ENCODE measurements around the gene SDCBP2. TPM values are rescaled to one million over a fixed set of nuclear protein-coding genes. Genes with fewer than 3 reads are reported as not detected.

SDCBP2 gene
- polyA plus RNA-seq, 2 of the 4 experiments (the other 2 are of a cell fraction): 0.35 to 0.58 TPM

- FAIRE-seq: no peak
- TF ChIP-seq BCL3 (IDR thresholded peaks at IDR 0.05) (no peak), ZSCAN20 (CRISPR knock-in tag; IDR thresholded peaks at IDR 0.05) (no peak), USF2 (IDR thresholded peaks at IDR 0.05) (no peak), NFE2L2 (conservative IDR thresholded peaks at IDR 0.05; ENCODE audit: low read length) (no peak), FOSB (CRISPR knock-in tag; IDR thresholded peaks at IDR 0.05) (no peak), RFX5 (IDR thresholded peaks at IDR 0.05) (no peak), HEYL (CRISPR knock-in tag; IDR thresholded peaks at IDR 0.05) (no peak), PBX3 (IDR thresholded peaks at IDR 0.05) (no peak), ZC3H11A (IDR thresholded peaks at IDR 0.05) (no peak), ELK1 (IDR thresholded peaks at IDR 0.05; ENCODE audit: low read depth, low read length) (no peak), SREBF2 (IDR thresholded peaks at IDR 0.05) (no peak), EHF (CRISPR knock-in tag; IDR thresholded peaks at IDR 0.05) (no peak), EHMT2 (IDR thresholded peaks at IDR 0.05; ENCODE audit: low read depth) (no peak)
- Histone ChIP-seq H3K27ac (no peak overlapping the region), H3K9me3 (no peaks in the 10 kb centered on the region), H3K4me2 (no peak overlapping the region), H3K4me3 (no peak overlapping the region), H3K4me1 (no peaks in the 10 kb centered on the region)
- CTCF ChIA-PET: interaction anchor here (0.6 to 1.5 kb wide), 7 partner anchors 9 to 229 kb away, joined by 3 to 7 read pairs (median 3); partner anchors contain the start of gene SNPH
- no peak for ATAC-seq
- POLR2A ChIA-PET: no interaction called here
- 73% methylated on average over 14 of the region's 14 CpGs for WGBS (ENCODE audit: missing lambda C conversion rate)
- no peak for DNase-seq (ENCODE audit: low read depth in 1 of 2, low spot score in 1 of 2)
These were observed 54.2 kb downstream of the SDCBP2 start for GRCh38 chr20:1274485-1275311.

- no peak for ATAC-seq
- Histone ChIP-seq H3K9me3 (no peaks in the 10 kb centered on the region), H3K4me2 (no peak overlapping the region), H3K4me3 (no peak overlapping the region), H3K27ac (no peak overlapping the region), H3K4me1 (no peaks in the 10 kb centered on the region)
- CTCF ChIA-PET: interaction anchor here (1.0 to 1.7 kb wide), 5 partner anchors 7 to 230 kb away, joined by 3 to 4 read pairs (median 3); partner anchors contain the start of gene SNPH
- TF ChIP-seq TP53 (CRISPR knock-in tag; IDR thresholded peaks at IDR 0.05): no peak
- no peak for TF ChIP-seq POLR2A (IDR thresholded peaks at IDR 0.05; ENCODE audit: low read length)
- TF ChIP-seq CTCF (IDR thresholded peaks at IDR 0.05): no peak
- TF ChIP-seq NFE2L2 (conservative IDR thresholded peaks at IDR 0.05; ENCODE audit: low read length): no peak
- no peak for TF ChIP-seq RAD21 (conservative IDR thresholded peaks at IDR 0.05 in 1 of 2, IDR thresholded peaks at IDR 0.05 in 1 of 2)
- TF ChIP-seq RFX5 (IDR thresholded peaks at IDR 0.05): no peak
- no peak for TF ChIP-seq ZC3H11A (IDR thresholded peaks at IDR 0.05)
- no peak for TF ChIP-seq HDAC2 (IDR thresholded peaks at IDR 0.05)
- FAIRE-seq: no peak
- POLR2A ChIA-PET: no interaction called here
- WGBS (ENCODE audit: missing lambda C conversion rate): 90% methylated on average over 2 of the region's 2 CpGs
- DNase-seq (ENCODE audit: low read depth in 1 of 2, low spot score in 1 of 2): no peak
These were observed 55.6 kb downstream of the SDCBP2 start for GRCh38 chr20:1273366-1273765.
